Effector memory CD8-positive, alpha-beta T cell (primary cell): ENCODE data around the gene LRRC8C.

Source experiments
- ATAC-seq: fragments of 150-1000 bp; cut with Tn5 transposase; replicated peaks from 2 replicates; pipeline ENCODE4 v1.10.0; 2021; ENCODE audit warnings: mild to moderate bottlenecking, moderate library complexity
- DNase-seq, 3 experiments: peaks; one replicate each; pipeline ENCODE4 v3.0.0; 2021
- H3K27ac Mint-ChIP-seq, 2 donors: one replicate each; pipeline ENCODE4 v1.8.0; 2022; ENCODE audit warnings: mild to moderate bottlenecking in 2 of 2, mixed read lengths in 2 of 2, moderate library complexity in 2 of 2
- H3K27me3 Mint-ChIP-seq, 2 donors: one replicate each; pipeline ENCODE4 v1.8.0; 2022; ENCODE audit warnings: mixed read lengths in 2 of 2
- H3K36me3 Mint-ChIP-seq: one replicate; pipeline ENCODE4 v1.8.0; 2022; ENCODE audit warnings: mild to moderate bottlenecking, moderate library complexity, mixed read lengths; ENCODE audit not compliant: insufficient read depth
- H3K4me1 Mint-ChIP-seq, 2 donors: one replicate each; pipeline ENCODE4 v1.8.0; 2022; ENCODE audit warnings: low read depth in 2 of 2, mixed read lengths in 2 of 2
- H3K4me3 Mint-ChIP-seq, 2 donors: one replicate each; pipeline ENCODE4 v1.8.0; 2022; ENCODE audit warnings: mild to moderate bottlenecking in 2 of 2, mixed read lengths in 2 of 2, moderate library complexity in 2 of 2
- H3K9me3 Mint-ChIP-seq, 2 donors: one replicate each; pipeline ENCODE4 v1.8.0; 2022; ENCODE audit warnings: mixed read lengths in 2 of 2

LRRC8C gene

DNA sequence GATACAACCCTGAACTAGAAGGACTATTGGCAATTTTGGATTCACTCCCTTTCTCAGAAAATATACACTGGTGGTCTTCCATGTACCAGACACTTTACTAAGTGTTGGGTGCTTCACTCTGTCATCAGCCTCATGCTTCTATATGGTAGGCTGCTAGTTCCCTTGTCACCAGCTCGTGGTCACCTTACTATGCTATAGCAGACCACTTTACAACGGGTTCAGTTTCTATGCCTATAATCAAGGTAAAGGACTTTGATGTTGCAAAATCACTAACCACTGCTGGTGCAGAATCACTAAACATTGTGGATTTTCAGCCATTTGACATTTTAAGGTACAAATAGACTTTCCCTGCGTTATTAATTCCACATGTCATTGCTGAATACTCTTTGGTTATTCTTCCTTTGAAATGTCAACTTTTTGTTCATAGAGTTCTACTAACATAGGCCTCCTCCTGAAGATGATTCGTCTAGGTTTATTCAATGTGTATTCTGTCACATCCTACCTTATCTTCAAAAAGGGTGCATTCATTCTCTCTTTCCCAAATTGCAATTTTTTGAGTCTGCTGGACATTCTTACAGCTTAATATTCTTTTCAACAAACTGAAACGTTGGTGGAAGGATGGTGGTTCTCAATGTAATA is 78.3 kb downstream of the LRRC8C start:
- Mint-ChIP-seq H3K27me3 (no peaks in the 10 kb centered on the region), H3K4me3 (no peak overlapping the region), H3K9me3 (no peaks in the 10 kb centered on the region), H3K4me1 (peaks cover 13 to 27% of the 10 kb centered on the region in 2 donors), H3K27ac (peak overlapping the region in 1 of 2 donors; percentile 11), H3K36me3 (peaks cover 25% of the 10 kb centered on the region)
- DNase-seq (no peak), ATAC-seq (no peak)

DNA sequence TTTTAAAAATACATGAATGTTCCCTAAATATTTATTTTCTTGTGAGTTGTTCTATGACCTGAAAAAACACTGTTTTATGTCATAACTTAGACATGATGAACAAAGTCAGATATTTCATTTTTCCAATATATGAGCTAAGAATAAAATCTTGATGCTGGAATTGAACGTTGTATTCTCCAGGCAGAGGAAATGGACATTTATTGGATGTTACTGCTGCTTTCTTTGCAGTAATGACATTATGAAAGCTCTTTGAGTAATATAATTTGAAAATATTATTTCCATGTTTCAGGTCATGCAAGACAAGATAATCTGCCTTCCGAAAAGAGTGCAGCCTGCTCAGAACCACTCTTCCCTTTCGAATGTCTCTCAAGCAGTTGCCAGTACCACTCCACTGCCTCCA is 79.5 kb downstream of the LRRC8C start:
- no peak overlapping the region for H3K27ac Mint-ChIP-seq
- peaks cover 21% of the 10 kb centered on the region for H3K36me3 Mint-ChIP-seq
- DNase-seq, result no peak
- no peak for ATAC-seq
- H3K4me1 Mint-ChIP-seq, result peaks cover 13 to 26% of the 10 kb centered on the region in 2 donors
- no peaks in the 10 kb centered on the region for H3K27me3 Mint-ChIP-seq
- no peak overlapping the region for H3K4me3 Mint-ChIP-seq
- no peaks in the 10 kb centered on the region for H3K9me3 Mint-ChIP-seq

DNA sequence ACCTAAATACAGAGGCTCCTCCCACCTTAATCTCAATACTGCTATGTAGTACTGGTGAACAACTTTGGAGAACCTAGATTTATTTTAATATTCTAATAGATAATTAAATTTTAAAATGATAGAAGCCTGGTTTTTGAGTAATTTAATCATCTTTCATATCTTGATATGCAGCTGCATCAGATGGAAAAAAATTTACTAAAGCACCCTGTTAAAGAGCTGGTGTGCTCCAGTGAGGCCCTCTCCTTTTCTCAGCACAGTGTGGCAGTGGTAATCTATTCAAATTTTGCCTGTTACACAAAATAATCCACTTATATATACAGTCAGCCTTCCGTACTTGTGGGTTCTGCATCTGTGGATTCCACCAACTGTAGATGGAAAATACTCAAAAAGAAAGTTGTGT is 82.8 kb downstream of the LRRC8C start:
- peaks cover 27 to 41% of the 10 kb centered on the region in 2 donors for H3K4me1 Mint-ChIP-seq
- H3K36me3 Mint-ChIP-seq, result peaks cover 29% of the 10 kb centered on the region
- no peak overlapping the region for H3K4me3 Mint-ChIP-seq
- H3K9me3 Mint-ChIP-seq, result no peaks in the 10 kb centered on the region
- no peaks in the 10 kb centered on the region for H3K27me3 Mint-ChIP-seq
- DNase-seq (no peak), ATAC-seq (no peak)
- H3K27ac Mint-ChIP-seq, result no peak overlapping the region

DNA sequence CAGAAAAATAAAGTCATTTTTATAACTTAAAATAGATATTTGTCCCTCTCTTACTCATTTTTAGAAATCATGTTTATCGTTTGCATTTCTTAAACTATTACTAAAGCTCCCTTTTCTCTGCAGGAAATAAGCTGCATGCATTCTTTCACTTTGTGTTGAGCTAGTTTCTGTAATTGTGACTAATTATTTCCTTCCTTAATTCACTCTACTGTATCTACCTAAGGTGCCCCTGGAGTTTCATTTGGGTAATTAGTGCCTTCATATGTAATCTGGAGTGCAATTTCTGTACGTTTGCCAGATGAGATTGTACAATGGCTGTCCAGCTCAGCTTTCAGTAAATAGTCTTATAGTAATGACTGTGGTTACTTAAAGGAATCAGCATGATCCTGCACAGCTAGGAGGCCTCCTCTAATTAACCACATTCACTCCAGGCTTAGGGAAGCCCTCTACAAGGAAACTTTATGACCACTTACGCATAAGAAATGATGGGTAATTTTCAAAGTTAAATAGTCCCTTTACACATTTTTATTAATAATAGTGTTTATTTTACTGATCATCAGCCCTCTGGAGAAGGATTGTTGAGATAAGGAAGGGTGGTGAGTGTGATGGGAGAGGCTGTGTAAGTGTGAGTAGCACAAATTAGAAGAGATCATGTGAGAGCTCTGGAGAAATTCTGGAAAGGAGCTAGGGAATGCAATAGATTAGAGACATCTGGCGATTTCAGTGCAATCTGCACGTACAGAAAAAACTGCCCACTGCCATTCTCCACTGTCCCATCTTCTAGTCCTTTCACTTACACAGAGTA is 86.8 kb downstream of the LRRC8C start:
- H3K9me3 Mint-ChIP-seq, result no peaks in the 10 kb centered on the region
- peaks cover 16% of the 10 kb centered on the region for H3K36me3 Mint-ChIP-seq
- peak in 1 of 3 experiments; percentile 11 for DNase-seq
- no peaks in the 10 kb centered on the region for H3K27me3 Mint-ChIP-seq
- H3K4me1 Mint-ChIP-seq, result peaks cover 40 to 53% of the 10 kb centered on the region in 2 donors
- ATAC-seq, result peak; percentile 71
- H3K27ac Mint-ChIP-seq, result peak overlapping the region; percentile 82 to 90
- H3K4me3 Mint-ChIP-seq, result peak overlapping the region; percentile 64 to 72

DNA sequence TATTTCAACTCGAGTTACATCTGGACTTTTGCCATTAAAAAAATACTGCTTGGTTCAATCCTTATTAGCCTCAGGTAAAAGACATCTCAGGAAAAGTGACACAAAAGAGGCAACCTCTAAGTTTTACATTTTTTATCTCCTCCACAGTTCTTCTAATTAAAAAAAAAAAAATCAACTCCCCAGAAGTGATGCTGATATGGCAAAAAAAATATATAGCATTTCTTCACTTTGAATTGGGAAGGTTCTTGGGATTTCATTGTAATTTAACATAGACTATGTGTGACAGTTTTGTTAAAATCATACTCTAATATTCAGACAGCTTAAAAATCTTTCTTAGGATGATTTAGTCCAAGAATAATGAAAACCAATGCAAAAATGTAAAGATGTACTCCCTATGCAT is 87.9 kb downstream of the LRRC8C start:
- H3K4me3 Mint-ChIP-seq, result peak overlapping the region; percentile 60 to 64
- DNase-seq (no peak), ATAC-seq (no peak)
- H3K27ac Mint-ChIP-seq, result peak overlapping the region; percentile 82 to 90
- peaks cover 51 to 64% of the 10 kb centered on the region in 2 donors for H3K4me1 Mint-ChIP-seq
- H3K36me3 Mint-ChIP-seq, result peaks cover 12% of the 10 kb centered on the region
- H3K27me3 Mint-ChIP-seq, result no peaks in the 10 kb centered on the region
- no peaks in the 10 kb centered on the region for H3K9me3 Mint-ChIP-seq

DNA sequence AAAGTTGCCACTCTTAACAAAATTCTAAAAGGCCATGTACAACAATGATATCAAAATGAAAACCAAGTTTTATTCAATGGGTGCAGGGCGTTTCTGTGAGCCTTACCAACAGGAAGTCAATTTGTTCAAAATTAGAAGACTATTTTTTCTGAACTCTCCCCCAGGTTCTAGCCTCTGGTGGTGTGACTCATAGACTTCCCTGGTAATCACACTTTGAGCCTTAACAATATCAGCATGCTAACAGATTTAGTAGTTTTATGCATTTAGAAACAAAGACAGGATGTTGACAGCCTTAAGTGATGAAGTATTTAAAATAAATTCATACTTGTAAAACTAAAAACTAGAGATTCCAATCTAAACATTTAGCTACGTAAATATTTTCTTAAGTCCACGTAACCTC is 88.4 kb downstream of the LRRC8C start:
- no peaks in the 10 kb centered on the region for H3K27me3 Mint-ChIP-seq
- DNase-seq (peak; percentile 17 to 24 (median 18)), ATAC-seq (peak; percentile 87)
- peak overlapping the region; percentile 89 to 90 for H3K27ac Mint-ChIP-seq
- H3K9me3 Mint-ChIP-seq, result no peaks in the 10 kb centered on the region
- H3K4me3 Mint-ChIP-seq, result peak overlapping the region; percentile 60 to 64
- peaks cover 12% of the 10 kb centered on the region for H3K36me3 Mint-ChIP-seq
- H3K4me1 Mint-ChIP-seq, result peaks cover 55 to 70% of the 10 kb centered on the region in 2 donors

DNA sequence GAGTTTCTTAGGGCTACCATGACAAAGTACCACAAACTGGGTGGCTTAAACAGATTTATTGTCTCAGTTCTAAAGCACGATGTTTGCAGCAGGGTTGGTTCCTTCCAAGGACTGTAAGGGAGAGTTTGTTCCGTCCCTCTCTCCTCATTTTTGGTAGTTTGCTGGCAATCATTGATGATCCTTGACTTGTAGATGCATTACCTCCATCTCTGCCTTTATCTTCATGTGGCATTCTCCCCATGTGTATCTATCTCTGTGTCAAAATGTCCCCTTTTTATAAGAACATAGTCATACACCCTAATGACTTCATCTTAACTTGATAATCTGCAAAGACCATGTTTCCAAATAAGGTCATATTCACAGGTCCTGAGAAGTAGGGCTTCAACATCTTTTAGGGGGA is 90.2 kb downstream of the LRRC8C start:
- no peak for ATAC-seq
- no peak overlapping the region for H3K4me3 Mint-ChIP-seq
- H3K4me1 Mint-ChIP-seq, result peaks cover 60 to 67% of the 10 kb centered on the region in 2 donors
- H3K36me3 Mint-ChIP-seq, result peaks cover 12% of the 10 kb centered on the region
- H3K9me3 Mint-ChIP-seq, result peaks cover 0 to 2% of the 10 kb centered on the region in 2 donors
- H3K27ac Mint-ChIP-seq, result peak overlapping the region in 1 of 2 donors; percentile 47
- no peaks in the 10 kb centered on the region for H3K27me3 Mint-ChIP-seq
- DNase-seq, result no peak

DNA sequence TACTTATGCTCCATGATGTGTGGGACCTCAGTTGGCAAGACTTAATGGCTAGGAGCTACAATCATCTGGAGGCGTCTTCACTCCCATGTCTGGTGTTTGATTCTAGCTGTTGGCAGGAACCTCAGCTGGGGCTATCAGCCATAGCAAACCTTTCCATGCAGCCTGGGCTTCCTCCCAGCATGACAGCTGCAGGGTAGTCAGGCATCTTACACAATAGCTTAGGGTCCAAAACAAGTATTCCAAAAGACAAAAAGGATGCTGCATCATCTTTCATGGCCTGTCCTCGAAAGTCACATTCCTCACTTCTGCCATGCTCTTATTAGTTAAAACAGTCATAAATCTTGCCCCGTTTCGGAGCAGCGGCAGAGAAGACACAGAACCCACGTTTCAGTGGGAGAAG is 90.9 kb downstream of the LRRC8C start:
- Mint-ChIP-seq H3K27ac (peak overlapping the region in 1 of 2 donors; percentile 81), H3K4me3 (peak overlapping the region in 1 of 2 donors; percentile 49), H3K27me3 (no peaks in the 10 kb centered on the region), H3K9me3 (peaks cover 0 to 6% of the 10 kb centered on the region in 2 donors), H3K36me3 (peaks cover 12% of the 10 kb centered on the region), H3K4me1 (peaks cover 65 to 71% of the 10 kb centered on the region in 2 donors)
- DNase-seq (no peak), ATAC-seq (no peak)

DNA sequence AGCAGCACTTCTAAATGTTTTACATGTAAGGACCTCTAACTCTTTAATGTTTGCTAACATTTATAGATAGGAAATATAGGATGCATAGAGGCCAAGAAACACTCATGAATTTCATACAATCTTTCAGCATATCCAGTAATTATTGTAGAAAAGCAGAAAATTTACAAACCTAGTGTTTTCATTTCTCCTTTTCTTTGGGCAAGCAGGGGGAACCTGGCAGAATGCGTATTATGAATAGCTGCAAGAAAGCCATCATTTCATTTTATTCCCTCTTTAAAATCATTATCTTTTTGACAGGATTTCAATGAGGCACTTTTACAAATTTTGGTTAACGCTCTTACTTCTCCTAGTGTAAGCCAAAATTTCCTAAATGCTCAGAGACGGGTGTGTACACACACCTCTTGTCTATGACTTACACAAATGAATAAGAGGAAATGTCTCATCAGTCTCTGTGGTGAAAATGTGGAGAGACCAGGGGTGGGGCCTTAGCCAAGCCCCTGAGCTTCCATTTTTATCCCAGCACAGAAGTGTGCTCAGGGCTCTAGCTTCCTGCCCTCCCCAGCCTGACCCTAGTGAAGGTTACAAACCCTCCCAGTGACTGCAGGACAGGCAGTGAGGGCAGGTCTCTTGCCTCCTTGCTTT is 91.6 kb downstream of the LRRC8C start:
- Mint-ChIP-seq H3K4me1 (peaks cover 63 to 67% of the 10 kb centered on the region in 2 donors), H3K27me3 (no peaks in the 10 kb centered on the region), H3K36me3 (peaks cover 12% of the 10 kb centered on the region), H3K4me3 (peak overlapping the region in 1 of 2 donors; percentile 49), H3K27ac (peak overlapping the region; percentile 75 to 81), H3K9me3 (peaks cover 0 to 6% of the 10 kb centered on the region in 2 donors)
- ATAC-seq (peak; percentile 28), DNase-seq (no peak)

DNA sequence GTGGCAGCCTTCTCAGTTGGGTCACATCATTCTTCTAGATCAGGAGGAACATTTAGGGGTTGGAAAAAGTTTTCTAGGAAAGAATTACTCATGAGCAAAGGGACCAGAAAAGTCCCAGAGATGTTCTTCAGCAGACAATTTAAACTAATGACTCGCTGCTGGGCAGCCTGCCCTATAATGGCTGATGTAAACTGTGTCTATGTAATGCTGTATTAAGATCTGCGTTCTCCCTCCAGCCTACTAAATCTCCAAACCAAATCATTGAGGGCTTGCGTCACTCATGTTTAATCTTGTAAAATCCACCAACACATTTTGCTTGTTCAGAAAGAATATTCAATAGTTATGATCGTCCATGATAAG is 92.1 kb downstream of the LRRC8C start:
- H3K27ac Mint-ChIP-seq, result peak overlapping the region; percentile 75 to 81
- peaks cover 0 to 6% of the 10 kb centered on the region in 2 donors for H3K9me3 Mint-ChIP-seq
- no peaks in the 10 kb centered on the region for H3K27me3 Mint-ChIP-seq
- no peak for ATAC-seq
- peaks cover 58 to 62% of the 10 kb centered on the region in 2 donors for H3K4me1 Mint-ChIP-seq
- no peak for DNase-seq
- H3K36me3 Mint-ChIP-seq, result peaks cover 8% of the 10 kb centered on the region
- H3K4me3 Mint-ChIP-seq, result peak overlapping the region in 1 of 2 donors; percentile 49

DNA sequence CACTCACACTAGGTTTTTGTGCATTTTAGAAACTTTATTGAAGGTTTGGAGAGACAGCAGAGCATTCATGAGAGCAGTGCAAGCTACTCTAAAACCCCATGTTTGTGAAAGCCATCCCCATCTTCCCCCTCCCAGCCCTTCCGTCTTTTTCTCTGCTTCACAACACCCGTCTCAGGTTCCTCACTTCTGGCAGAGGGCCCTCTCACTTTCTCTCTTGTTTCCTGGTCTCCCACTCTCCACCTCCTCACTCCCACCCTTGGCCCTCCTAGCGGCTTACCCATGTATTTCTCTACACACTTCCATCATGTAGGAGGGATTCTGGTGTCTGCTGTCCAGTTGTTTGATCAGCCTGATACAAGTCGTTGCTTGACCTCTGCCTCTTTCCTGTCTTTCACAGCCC is 92.7 kb downstream of the LRRC8C start:
- H3K27ac Mint-ChIP-seq, result peak overlapping the region in 1 of 2 donors; percentile 81
- H3K9me3 Mint-ChIP-seq, result peaks cover 0 to 6% of the 10 kb centered on the region in 2 donors
- H3K27me3 Mint-ChIP-seq, result no peaks in the 10 kb centered on the region
- H3K4me1 Mint-ChIP-seq, result peaks cover 53 to 56% of the 10 kb centered on the region in 2 donors
- peaks cover 8% of the 10 kb centered on the region for H3K36me3 Mint-ChIP-seq
- peak overlapping the region in 1 of 2 donors; percentile 49 for H3K4me3 Mint-ChIP-seq
- no peak for ATAC-seq
- no peak for DNase-seq

DNA sequence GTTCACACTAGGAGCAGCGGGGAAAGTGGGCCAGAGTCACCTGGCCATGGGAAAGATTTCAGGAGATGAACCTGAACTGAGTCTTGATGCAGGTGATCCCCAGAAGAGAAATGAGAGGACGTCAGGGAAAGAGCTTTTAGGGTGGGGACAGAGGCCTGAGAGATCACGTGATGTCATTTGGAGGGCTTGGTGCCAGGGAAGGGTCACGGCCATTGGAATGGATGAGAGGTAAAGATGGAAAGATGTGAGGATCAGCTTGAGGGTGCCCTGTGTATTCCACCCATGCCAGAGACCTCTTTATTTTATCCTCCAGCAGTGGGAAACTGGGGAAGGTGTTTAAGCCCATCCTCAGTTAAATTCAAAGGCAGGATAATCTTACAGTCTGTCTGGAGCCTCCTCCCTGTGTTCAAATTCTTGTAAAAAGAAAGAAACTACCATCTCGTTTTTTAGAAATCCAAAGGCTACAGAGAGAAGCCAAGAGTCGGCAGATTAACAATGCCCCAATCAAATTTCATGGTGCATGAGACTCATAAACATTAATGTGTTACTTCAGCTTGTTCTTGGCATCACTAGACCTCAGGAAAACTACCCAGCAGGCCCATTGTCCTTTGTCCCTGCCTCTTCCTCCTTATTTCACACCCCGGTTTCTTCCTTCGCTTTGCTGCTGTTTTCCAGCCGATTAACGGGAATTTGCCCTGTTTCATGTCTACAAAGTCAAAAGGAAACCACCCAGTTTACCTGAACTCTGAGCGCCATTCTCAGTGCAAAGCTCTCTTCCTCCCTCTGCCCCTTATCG is 94.8 kb downstream of the LRRC8C start:
- peaks cover 0 to 6% of the 10 kb centered on the region in 2 donors for H3K9me3 Mint-ChIP-seq
- H3K27me3 Mint-ChIP-seq, result no peaks in the 10 kb centered on the region
- H3K4me3 Mint-ChIP-seq, result no peak overlapping the region
- H3K27ac Mint-ChIP-seq, result peak overlapping the region; percentile 52 to 59
- peaks cover 54 to 55% of the 10 kb centered on the region in 2 donors for H3K4me1 Mint-ChIP-seq
- H3K36me3 Mint-ChIP-seq, result peaks cover 4% of the 10 kb centered on the region
- DNase-seq (no peak), ATAC-seq (no peak)

DNA sequence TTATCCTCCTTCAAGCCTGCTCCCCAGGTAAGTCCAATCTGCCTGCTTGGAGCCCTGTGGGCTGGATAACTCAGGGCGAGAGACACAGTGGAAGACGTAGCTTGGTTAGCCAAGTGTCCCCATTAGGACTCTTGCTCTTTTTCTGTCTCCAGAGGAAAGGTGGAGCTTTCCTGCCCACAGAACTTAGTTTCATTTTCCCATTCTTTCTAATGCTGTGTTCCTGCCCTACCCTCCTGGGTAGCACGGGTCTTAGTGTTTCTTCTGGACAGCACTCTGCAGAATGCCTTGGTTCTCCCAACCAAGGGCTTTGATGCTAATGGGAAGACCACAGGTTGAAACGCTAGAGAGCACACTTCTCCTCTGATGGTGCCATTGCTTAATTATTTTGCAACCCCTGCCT is 95.5 kb downstream of the LRRC8C start:
- ATAC-seq (no peak), DNase-seq (no peak)
- peak overlapping the region in 1 of 2 donors; percentile 59 for H3K27ac Mint-ChIP-seq
- H3K9me3 Mint-ChIP-seq, result peaks cover 0 to 6% of the 10 kb centered on the region in 2 donors
- no peaks in the 10 kb centered on the region for H3K27me3 Mint-ChIP-seq
- H3K4me3 Mint-ChIP-seq, result no peak overlapping the region
- peaks cover 4% of the 10 kb centered on the region for H3K36me3 Mint-ChIP-seq
- peaks cover 52 to 56% of the 10 kb centered on the region in 2 donors for H3K4me1 Mint-ChIP-seq
